WTC11 (cell line): ENCODE results near the gene DACH2.

Source experiments
- ATF3 ChIP-seq: sonication (generic); formaldehyde crosslinking; conservative IDR thresholded peaks from 2 replicates; pipeline ENCODE4 v1.8.1; 2022; ENCODE audit warnings: mild to moderate bottlenecking, missing genetic modification reagents
- CBFB ChIP-seq: sonication (generic); formaldehyde crosslinking; IDR thresholded peaks from 2 replicates; pipeline ENCODE4 v1.8.1; 2022; ENCODE audit warnings: mild to moderate bottlenecking, low read depth, missing genetic modification reagents
- CREB1 ChIP-seq: sonication (generic); formaldehyde crosslinking; IDR thresholded peaks from 2 replicates; pipeline ENCODE4 v1.8.0; 2023; ENCODE audit warnings: mild to moderate bottlenecking, missing genetic modification reagents
- CTCF ChIP-seq: fragments of 200-600 bp; IDR thresholded peaks from 2 replicates; pipeline ENCODE4 v1.8.0; 2022; ENCODE audit warnings: antibody characterized with exemption
- ESRRA ChIP-seq: sonication (generic); formaldehyde crosslinking; IDR thresholded peaks from 2 replicates; pipeline ENCODE4 v1.8.1; 2022; ENCODE audit warnings: mild to moderate bottlenecking, missing genetic modification reagents, borderline replicate concordance
- ETV6 ChIP-seq: sonication (generic); formaldehyde crosslinking; IDR thresholded peaks from 2 replicates; pipeline ENCODE4 v1.8.1; 2022; ENCODE audit warnings: mild to moderate bottlenecking, missing genetic modification reagents
- MYBL2 ChIP-seq: sonication (generic); formaldehyde crosslinking; IDR thresholded peaks from 2 replicates; pipeline ENCODE4 v1.8.1; 2023; ENCODE audit warnings: mild to moderate bottlenecking, moderate library complexity, missing genetic modification reagents
- OVOL2 ChIP-seq: fragments of 250-450 bp; sonication (Bioruptor Pico); IDR thresholded peaks from 2 replicates; pipeline ENCODE4 v1.9.0; 2021; ENCODE audit warnings: mild to moderate bottlenecking, borderline replicate concordance
- SMAD3 ChIP-seq: sonication (generic); formaldehyde crosslinking; IDR thresholded peaks from 2 replicates; pipeline ENCODE4 v1.8.0; 2022; ENCODE audit warnings: missing genetic modification reagents, mild to moderate bottlenecking, borderline replicate concordance
- TCF7 ChIP-seq: sonication (generic); formaldehyde crosslinking; IDR thresholded peaks from 2 replicates; pipeline ENCODE4 v1.8.0; 2022; ENCODE audit warnings: mild to moderate bottlenecking, low read depth, missing genetic modification reagents, moderate library complexity
- USF2 ChIP-seq: sonication (generic); formaldehyde crosslinking; IDR thresholded peaks from 2 replicates; pipeline ENCODE4 v1.8.1; 2023; ENCODE audit warnings: mild to moderate bottlenecking, missing genetic modification reagents, moderate library complexity
- ZNF121 ChIP-seq: sonication (generic); formaldehyde crosslinking; IDR thresholded peaks from 2 replicates; pipeline ENCODE4 v1.8.0; 2023; ENCODE audit warnings: missing genetic modification reagents
- ZNF671 ChIP-seq: fragments of 250-450 bp; sonication (Bioruptor Pico); IDR thresholded peaks from 2 replicates; pipeline ENCODE4 v1.8.0; 2021; ENCODE audit warnings: mild to moderate bottlenecking
- TF ChIP-seq, protein P1 (sequence below): sonication (generic); formaldehyde crosslinking; IDR thresholded peaks from 2 replicates; pipeline ENCODE4 v1.8.1; 2022; ENCODE audit warnings: low read depth, missing genetic modification reagents, borderline replicate concordance

DNA sequence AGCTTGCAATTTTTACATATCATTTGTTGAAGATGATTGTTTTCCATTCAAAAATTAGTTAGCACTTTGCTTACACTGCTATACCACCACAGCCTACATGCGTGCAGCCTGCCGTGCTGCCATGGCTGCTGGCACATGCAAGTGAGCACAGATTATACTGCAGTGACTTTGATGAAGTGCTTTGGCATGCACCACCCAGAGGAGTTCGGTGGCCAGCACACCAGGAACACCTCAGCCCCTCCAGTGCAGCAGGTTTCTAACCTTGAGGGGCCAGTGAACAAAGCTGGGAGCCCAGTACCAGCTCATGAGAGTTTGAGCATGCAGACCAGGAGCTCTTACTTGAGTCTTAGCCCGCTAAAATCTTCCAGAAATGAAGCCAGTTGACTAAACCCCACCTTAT, 431.5 kb downstream of the DACH2 start:
- TF ChIP-seq CTCF (no peak), TCF7 (CRISPR knock-in tag) (no peak), OVOL2 (CRISPR knock-in tag) (no peak), CBFB (CRISPR knock-in tag) (no peak), ZNF671 (CRISPR knock-in tag) (no peak), ETV6 (no peak), ATF3 (CRISPR knock-in tag) (no peak), USF2 (CRISPR knock-in tag) (no peak), MYBL2 (CRISPR knock-in tag) (no peak), ESRRA (CRISPR knock-in tag) (no peak), SMAD3 (no peak), ZNF121 (CRISPR knock-in tag) (no peak), CREB1 (CRISPR knock-in tag) (no peak)
- TF ChIP-seq, protein P1, sequence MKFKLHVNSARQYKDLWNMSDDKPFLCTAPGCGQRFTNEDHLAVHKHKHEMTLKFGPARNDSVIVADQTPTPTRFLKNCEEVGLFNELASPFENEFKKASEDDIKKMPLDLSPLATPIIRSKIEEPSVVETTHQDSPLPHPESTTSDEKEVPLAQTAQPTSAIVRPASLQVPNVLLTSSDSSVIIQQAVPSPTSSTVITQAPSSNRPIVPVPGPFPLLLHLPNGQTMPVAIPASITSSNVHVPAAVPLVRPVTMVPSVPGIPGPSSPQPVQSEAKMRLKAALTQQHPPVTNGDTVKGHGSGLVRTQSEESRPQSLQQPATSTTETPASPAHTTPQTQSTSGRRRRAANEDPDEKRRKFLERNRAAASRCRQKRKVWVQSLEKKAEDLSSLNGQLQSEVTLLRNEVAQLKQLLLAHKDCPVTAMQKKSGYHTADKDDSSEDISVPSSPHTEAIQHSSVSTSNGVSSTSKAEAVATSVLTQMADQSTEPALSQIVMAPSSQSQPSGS (CRISPR knock-in tag): no peak
